IPS-20b (cell line): Measurements from ENCODE around the gene BCL2A1.

Experiments used
- H3K27ac ChIP-seq: one replicate; pipeline ENCODE4 v1.5.1; 2013; ENCODE audit warnings: low read length
- H3K27me3 ChIP-seq: 2 replicates; pipeline ENCODE4 v1.6.1; 2013; ENCODE audit warnings: mild to moderate bottlenecking, low read length, inconsistent platforms; ENCODE audit not compliant: insufficient read depth
- H3K36me3 ChIP-seq: 2 replicates; pipeline ENCODE4 v1.6.1; 2013; ENCODE audit warnings: low read depth, mild to moderate bottlenecking, inconsistent platforms, low read length, moderate library complexity; ENCODE audit not compliant: insufficient read depth
- H3K4me1 ChIP-seq: 2 replicates; pipeline ENCODE4 v1.6.1; 2013; ENCODE audit warnings: mild to moderate bottlenecking, control low read depth, inconsistent platforms, low read length, moderate library complexity; ENCODE audit not compliant: insufficient read depth
- H3K4me3 ChIP-seq: 2 replicates; pipeline ENCODE4 v1.5.1; 2013; ENCODE audit warnings: mild to moderate bottlenecking, low read length, inconsistent platforms
- H3K9ac ChIP-seq: 2 replicates; pipeline ENCODE4 v1.6.1; 2013; ENCODE audit warnings: low read depth, mild to moderate bottlenecking, inconsistent platforms, low read length, moderate library complexity
- H3K9me3 ChIP-seq: 2 replicates; pipeline ENCODE4 v1.6.1; 2013; ENCODE audit warnings: mild to moderate bottlenecking, low read depth, low read length, inconsistent platforms; ENCODE audit not compliant: insufficient read depth

Gene BCL2A1

DNA sequence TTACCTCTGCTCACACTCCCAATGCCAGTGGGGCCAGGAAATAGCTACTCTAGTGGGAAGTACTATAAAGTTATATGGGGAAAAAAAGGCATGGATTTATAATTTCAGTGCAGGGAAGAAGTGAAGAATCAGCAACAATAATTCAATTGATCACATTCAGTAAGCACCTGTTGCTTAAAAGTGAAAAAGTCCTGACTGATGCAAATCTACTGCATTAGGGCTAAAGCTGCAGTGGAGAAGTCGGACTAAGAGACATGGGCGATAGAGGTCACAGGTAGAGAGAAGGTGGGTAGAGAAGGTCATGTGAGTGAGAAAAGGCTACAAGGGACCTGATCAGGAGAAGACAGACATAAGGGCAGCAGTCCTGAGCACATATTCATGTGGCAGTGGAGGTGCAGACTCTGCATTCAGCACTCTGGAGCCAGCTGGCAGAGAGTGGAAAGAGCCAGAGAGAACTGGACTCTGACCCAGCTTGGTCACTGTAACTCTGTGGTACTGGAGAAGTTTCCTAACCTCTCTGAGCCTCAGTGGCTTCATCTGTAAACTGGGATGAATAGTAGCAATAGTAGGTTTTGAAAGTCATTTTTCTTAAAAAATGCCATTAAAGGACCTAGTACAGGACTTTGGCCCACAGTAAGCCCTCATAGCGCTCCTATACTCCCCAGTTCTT is 17.6 kb upstream of the BCL2A1 start:
- no peaks in the 10 kb centered on the region for H3K36me3 ChIP-seq
- H3K9ac ChIP-seq, result no peak overlapping the region
- no peaks in the 10 kb centered on the region; the same call in 1 of the 2 replicates for H3K27me3 ChIP-seq
- H3K27ac ChIP-seq, result no peak overlapping the region
- H3K9me3 ChIP-seq, result no peaks in the 10 kb centered on the region
- no peaks in the 10 kb centered on the region for H3K4me1 ChIP-seq
- no peak overlapping the region for H3K4me3 ChIP-seq

DNA sequence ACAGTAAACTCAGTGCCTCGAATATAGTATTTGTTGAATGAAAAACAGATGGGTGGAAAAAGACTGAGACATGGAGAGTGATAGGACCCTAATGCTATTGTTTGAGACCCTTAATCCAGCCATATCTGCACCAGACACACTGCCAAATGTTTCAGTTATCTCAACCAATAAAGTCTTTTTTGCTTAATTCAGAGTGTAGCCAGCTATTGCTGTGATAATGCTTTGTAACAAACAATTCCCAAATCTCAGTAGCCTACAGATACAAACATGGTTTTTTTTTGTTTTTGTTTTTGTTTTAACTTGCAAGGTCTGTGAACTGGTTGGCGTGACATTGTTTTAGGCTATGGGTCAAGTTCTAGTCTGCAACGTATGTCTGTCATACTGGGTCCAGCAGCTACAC is 17.0 kb upstream of the BCL2A1 start:
- Histone ChIP-seq H3K27me3 (no peaks in the 10 kb centered on the region; the same call in 1 of the 2 replicates), H3K9ac (no peak overlapping the region), H3K9me3 (no peaks in the 10 kb centered on the region), H3K4me3 (no peak overlapping the region), H3K36me3 (no peaks in the 10 kb centered on the region), H3K27ac (no peak overlapping the region), H3K4me1 (no peaks in the 10 kb centered on the region)

DNA sequence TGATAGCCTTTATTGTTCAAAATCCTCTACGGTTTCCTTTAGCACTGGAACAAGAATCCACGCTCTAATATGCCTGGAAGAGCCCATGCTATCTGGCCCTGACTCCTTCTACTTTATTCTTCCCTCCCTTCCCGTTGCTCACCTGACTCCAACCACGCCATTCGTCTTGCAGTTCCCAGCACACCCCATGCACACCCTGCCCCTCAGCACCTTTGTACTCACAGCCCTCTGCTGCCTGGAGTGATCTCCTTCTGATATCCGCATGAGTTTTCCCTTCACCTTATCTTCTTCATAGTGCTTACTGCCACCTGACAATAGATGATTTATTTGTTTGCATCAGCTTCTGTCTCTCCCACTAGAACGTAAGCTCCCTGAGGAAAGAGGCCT is 16.6 kb upstream of the BCL2A1 start:
- Histone ChIP-seq H3K36me3 (no peaks in the 10 kb centered on the region), H3K27ac (no peak overlapping the region), H3K9me3 (no peaks in the 10 kb centered on the region), H3K4me1 (no peaks in the 10 kb centered on the region), H3K4me3 (no peak overlapping the region), H3K9ac (no peak overlapping the region), H3K27me3 (no peaks in the 10 kb centered on the region; the same call in 1 of the 2 replicates)

DNA sequence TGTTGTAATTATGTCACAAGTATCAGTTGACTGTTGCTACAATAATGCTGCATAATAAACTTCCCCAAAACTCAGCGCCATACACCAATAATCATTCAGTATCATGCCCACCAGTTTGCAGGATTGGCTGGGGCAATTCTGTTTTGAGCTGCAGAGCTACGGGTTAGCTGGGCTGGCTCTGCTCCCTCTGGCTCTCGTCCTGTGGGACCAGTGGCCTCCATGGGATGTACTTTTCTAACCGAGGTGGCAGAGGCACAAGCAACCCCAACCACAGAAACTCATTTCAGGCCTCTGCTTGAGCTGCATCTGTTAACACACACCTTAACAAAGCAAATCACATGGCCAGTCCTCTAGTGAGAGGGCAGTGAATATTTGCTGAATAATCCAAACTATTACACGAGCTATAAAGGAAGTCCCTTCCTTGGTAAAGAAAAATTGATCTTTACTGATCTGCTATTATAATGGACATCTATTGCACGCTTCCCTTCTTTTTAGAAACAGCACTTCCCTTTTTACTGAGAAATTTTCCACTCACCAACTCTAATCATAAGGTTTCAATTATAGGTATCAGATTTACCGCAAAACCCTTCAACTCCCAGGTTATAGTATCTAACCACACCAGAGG is 10.9 kb upstream of the BCL2A1 start:
- Histone ChIP-seq H3K4me3 (no peak overlapping the region), H3K4me1 (no peaks in the 10 kb centered on the region), H3K9me3 (no peaks in the 10 kb centered on the region), H3K9ac (no peak overlapping the region), H3K27me3 (no peaks in the 10 kb centered on the region), H3K27ac (no peak overlapping the region), H3K36me3 (no peaks in the 10 kb centered on the region)

DNA sequence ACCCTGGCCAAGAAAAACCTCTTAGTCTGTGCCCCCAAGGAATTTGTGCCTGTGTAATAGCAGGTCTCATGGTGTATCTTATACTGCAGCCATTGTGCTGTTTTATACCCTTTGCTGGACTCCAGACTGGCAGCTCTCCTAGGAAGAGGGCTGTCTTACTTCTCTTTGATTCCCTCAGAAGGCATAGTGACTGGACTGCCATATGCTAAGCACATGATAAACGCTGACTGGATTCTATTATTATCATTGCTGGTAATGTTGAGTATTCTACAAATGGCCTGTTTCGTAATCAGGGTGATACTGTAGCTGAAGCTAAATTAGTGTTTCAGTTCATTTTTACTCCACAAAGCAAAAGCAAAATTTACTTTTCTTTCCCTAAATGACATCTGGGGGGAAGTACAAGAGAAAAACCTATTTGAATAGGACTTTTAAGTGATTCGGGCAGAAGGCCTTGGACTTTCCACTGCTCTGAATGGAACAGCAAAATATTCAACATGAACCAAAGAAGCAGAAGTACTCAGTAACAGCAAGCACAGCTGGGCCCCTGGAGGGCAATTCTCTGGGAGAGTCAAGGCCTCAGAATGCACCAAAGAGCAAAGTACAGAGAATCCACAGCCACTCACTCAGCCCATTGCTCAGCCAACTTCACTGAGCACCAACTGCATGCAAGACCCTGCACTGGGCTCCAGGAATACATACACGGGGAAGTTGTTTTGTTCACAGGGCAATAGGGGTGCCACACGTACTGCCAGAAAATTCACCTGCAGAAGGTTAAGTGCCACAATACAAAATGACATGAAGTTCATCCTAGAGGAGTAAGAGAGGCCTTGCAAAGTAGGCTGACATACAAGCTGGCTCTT is 7.9 kb upstream of the BCL2A1 start:
- no peaks in the 10 kb centered on the region for H3K36me3 ChIP-seq
- H3K4me3 ChIP-seq, result no peak overlapping the region
- H3K9ac ChIP-seq, result no peak overlapping the region
- no peaks in the 10 kb centered on the region for H3K9me3 ChIP-seq
- no peaks in the 10 kb centered on the region for H3K4me1 ChIP-seq
- H3K27me3 ChIP-seq, result no peaks in the 10 kb centered on the region
- no peak overlapping the region for H3K27ac ChIP-seq

DNA sequence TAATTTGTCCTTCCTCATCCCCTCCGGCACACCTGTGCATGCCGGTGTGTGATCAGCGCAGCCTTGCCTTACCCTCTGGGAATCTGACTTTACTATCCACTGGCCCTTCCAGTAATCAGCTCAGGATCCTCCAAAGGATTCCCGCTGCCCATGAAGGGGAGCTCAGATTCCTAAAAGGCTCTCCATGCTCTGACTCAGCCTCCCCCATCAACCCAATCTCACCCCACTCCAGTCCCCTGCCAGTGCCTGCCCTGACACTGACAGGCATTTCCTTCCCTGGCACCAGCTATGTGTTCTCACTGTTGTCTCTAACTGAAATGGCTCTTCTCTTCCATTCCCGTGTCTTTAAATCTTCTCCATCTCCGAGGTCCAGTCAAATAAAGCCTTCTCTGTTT is 7.3 kb upstream of the BCL2A1 start:
- Histone ChIP-seq H3K27me3 (no peaks in the 10 kb centered on the region), H3K4me1 (no peaks in the 10 kb centered on the region), H3K9ac (no peak overlapping the region), H3K9me3 (no peaks in the 10 kb centered on the region), H3K4me3 (no peak overlapping the region), H3K36me3 (no peaks in the 10 kb centered on the region), H3K27ac (no peak overlapping the region)

DNA sequence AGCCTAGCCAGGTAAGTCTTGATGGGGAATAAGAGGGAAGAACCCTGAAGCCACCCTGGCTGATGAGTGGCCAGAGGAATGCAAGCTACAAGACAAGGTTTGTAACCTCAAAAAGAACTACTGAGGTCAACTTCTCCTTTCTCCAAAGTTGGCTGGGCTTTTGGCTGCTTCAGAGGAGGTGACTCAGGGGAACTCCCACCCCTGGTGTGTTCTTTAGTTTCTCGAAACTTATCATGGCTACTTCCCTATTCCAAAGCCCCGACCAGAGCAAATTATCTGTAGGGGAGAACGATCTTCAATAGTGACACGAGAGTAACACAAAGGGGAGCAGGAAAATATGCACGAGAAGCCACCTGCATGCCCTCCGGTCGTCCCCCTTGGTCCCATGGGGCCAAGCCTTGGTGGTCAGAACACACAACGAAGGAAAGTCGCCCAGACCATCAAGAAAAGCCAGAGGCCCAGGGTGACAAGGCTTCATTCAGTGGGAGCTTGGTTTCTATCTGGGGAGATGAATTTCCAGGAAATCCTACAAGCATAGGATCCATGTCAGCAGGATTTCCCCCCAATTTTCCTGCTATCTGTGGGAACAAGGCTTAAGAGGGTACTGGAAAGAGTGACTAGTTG is 6.5 kb upstream of the BCL2A1 start:
- no peaks in the 10 kb centered on the region for H3K9me3 ChIP-seq
- H3K4me3 ChIP-seq, result no peak overlapping the region
- H3K4me1 ChIP-seq, result no peaks in the 10 kb centered on the region

DNA sequence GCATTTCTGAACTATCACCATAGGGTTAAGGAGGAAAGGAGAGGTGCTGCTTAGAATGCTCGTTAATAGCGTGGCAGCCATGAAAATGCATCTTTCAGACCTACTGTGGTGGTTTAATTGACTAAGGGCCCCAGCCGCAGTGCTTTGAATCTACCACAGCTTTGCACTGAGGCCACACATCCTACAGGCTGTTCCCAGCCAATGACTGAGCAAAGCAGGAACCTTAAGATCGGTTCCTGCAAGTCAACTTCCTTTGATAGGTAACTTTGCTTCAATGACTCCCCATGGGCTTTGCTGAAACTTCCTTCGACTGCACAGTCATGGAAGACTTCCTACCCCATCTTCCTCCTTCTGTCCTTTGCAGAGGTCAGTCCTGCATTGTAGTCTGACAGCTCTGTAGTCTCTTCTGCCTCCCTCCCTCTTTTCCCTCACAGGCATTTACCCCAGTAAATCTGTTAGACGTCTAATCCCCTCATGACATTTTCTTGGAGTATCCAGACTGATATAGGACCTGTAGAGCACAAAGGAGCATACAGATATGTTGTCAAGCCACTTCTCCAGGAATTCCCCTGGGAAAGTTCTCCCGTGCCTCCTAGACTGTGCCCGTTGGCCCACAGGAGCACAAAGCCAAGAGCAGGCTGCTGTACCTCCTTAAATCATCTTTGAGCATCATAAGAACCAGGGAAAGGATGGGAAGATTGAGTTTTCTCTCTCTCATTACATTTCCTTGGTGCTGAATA is 2.6 kb upstream of the BCL2A1 start:
- Histone ChIP-seq H3K4me3 (no peak overlapping the region), H3K9me3 (no peaks in the 10 kb centered on the region), H3K4me1 (no peaks in the 10 kb centered on the region; the same call in 1 of the 2 replicates), H3K27me3 (no peaks in the 10 kb centered on the region), H3K27ac (no peak overlapping the region), H3K9ac (no peak overlapping the region), H3K36me3 (no peaks in the 10 kb centered on the region)

More for the DNA sequence above, 6.5 kb upstream of the BCL2A1 start:
- no peaks in the 10 kb centered on the region for H3K27me3 ChIP-seq
- no peak overlapping the region for H3K9ac ChIP-seq
- H3K27ac ChIP-seq, result no peak overlapping the region
- H3K36me3 ChIP-seq, result no peaks in the 10 kb centered on the region

DNA sequence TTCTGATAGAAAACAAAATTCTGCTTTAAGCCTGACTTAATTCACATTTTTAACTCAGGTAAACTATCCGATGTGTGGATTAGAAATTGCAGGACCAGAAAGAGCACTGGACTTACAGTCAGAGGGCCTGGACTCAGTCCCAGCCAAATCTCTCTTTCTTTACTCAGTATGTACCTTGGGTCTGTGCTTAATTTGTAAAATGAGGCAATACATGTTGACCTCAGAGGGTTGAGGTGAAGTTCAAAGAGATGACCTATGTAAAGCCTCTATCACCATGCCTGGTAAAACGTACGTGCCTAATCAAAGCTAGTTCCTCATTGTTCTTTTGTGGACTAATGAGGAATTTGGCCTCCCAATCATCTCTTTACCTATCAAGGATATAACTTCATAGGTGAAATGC is 1.9 kb upstream of the BCL2A1 start:
- no peak overlapping the region for H3K27ac ChIP-seq
- no peak overlapping the region for H3K4me3 ChIP-seq
- no peak overlapping the region for H3K9ac ChIP-seq
- no peaks in the 10 kb centered on the region; the same call in 1 of the 2 replicates for H3K4me1 ChIP-seq
- H3K27me3 ChIP-seq, result no peaks in the 10 kb centered on the region
- H3K9me3 ChIP-seq, result no peaks in the 10 kb centered on the region
- no peaks in the 10 kb centered on the region for H3K36me3 ChIP-seq

DNA sequence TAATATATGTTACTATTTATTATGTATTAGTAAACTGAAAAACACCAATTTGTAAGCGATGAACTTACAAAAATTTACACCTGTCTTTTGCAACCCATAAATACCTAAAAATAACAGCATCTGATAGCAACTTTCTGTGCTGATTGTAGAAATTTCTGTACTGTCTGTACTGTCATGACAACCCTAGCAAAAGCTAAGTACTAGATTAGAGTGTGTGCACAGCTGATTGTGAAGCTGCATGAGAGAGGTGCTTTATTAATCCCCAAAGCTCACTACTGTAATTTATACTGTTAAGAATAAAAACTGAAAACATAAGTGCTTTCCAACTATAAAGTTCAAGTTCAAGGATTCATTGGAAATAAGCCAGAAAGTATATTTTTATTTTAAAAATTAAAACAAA is 815 bp downstream of the BCL2A1 start:
- H3K27ac ChIP-seq, result no peak overlapping the region
- H3K9ac ChIP-seq, result no peak overlapping the region
- no peaks in the 10 kb centered on the region for H3K27me3 ChIP-seq
- H3K36me3 ChIP-seq, result no peaks in the 10 kb centered on the region
- no peaks in the 10 kb centered on the region for H3K9me3 ChIP-seq
- no peaks in the 10 kb centered on the region; the same call in 1 of the 2 replicates for H3K4me1 ChIP-seq
- no peak overlapping the region for H3K4me3 ChIP-seq

DNA sequence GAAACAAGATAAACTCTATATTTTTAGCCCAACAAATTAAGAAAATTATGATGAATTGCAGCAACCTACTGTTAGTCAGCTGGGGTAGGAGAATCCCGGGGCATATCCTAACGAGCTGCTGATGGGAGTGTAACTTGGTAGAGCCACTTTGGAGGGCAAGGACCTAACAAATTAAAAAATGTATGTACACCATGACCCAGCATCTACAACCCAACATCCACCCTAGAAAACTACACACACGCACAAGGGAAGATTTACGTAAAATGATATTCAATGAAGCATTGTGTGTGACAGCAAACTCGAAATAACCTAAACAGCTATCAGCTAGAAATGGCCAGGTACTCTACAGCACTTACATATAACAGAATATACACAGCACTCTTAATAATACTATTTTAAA is 1.9 kb downstream of the BCL2A1 start:
- no peaks in the 10 kb centered on the region for H3K36me3 ChIP-seq
- H3K4me3 ChIP-seq, result no peak overlapping the region
- no peaks in the 10 kb centered on the region for H3K9me3 ChIP-seq
- H3K27me3 ChIP-seq, result no peaks in the 10 kb centered on the region
- H3K27ac ChIP-seq, result no peak overlapping the region
- H3K4me1 ChIP-seq, result no peaks in the 10 kb centered on the region; the same call in 1 of the 2 replicates
- no peak overlapping the region for H3K9ac ChIP-seq
